H9 (cell line): Measurements from ENCODE around the gene CDK15. TPM values are rescaled to one million over a fixed set of nuclear protein-coding genes. Genes with fewer than 3 reads are reported as not detected.

Experiments used
- DNase-seq: peaks from one replicate; pipeline ENCODE4 v3.0.0-alpha.2; 2017
- H2AFZ ChIP-seq: one replicate; pipeline ENCODE4 v1.6.1; 2013; ENCODE audit warnings: mild to moderate bottlenecking, low read length, control low read depth, moderate library complexity
- H2AK5ac ChIP-seq: 2 replicates; pipeline ENCODE4 v1.6.1; 2013; ENCODE audit warnings: low read length, control low read depth, mixed read lengths; ENCODE audit not compliant: insufficient read length
- H2BK120ac ChIP-seq: one replicate; pipeline ENCODE4 v1.6.1; 2013; ENCODE audit warnings: low read depth, mild to moderate bottlenecking, low read length, control low read depth, inconsistent platforms; ENCODE audit not compliant: poor library complexity, severe bottlenecking
- H2BK12ac ChIP-seq: 2 replicates; pipeline ENCODE4 v1.6.1; 2013; ENCODE audit warnings: low read length, control low read depth, mixed read lengths, low read depth; ENCODE audit not compliant: insufficient read length
- H2BK15ac ChIP-seq: 2 replicates; pipeline ENCODE4 v1.6.1; 2013; ENCODE audit warnings: low read depth, low read length, control low read depth
- H2BK20ac ChIP-seq: one replicate; pipeline ENCODE4 v1.6.1; 2013; ENCODE audit warnings: low read depth, mild to moderate bottlenecking, low read length, control low read depth, inconsistent platforms; ENCODE audit not compliant: poor library complexity, severe bottlenecking
- H2BK5ac ChIP-seq: 2 replicates; pipeline ENCODE4 v1.6.1; 2013; ENCODE audit warnings: low read length, control low read depth, mixed read lengths; ENCODE audit not compliant: insufficient read length
- H3K14ac ChIP-seq: 2 replicates; pipeline ENCODE4 v1.6.1; 2013; ENCODE audit warnings: low read length, control low read depth; ENCODE audit not compliant: insufficient read depth
- H3K18ac ChIP-seq: 2 replicates; pipeline ENCODE4 v1.6.1; 2013; ENCODE audit warnings: low read depth, mild to moderate bottlenecking, mixed read lengths, low read length, control low read depth; ENCODE audit not compliant: insufficient read length
- H3K23ac ChIP-seq: 2 replicates; pipeline ENCODE4 v1.6.1; 2013; ENCODE audit warnings: low read length, control low read depth, mixed read lengths, low read depth; ENCODE audit not compliant: insufficient read length
- H3K23me2 ChIP-seq: 2 replicates; pipeline ENCODE4 v1.6.1; 2013; ENCODE audit warnings: low read depth, mild to moderate bottlenecking, mixed read lengths, low read length, control low read depth; ENCODE audit not compliant: insufficient read length, poor library complexity, severe bottlenecking
- H3K27ac ChIP-seq: 2 replicates; pipeline ENCODE4 v1.5.1; 2013; ENCODE audit warnings: low read length, control low read depth, mixed read lengths, low read depth; ENCODE audit not compliant: insufficient read length
- H3K27me3 ChIP-seq: 2 replicates; pipeline ENCODE4 v1.6.1; 2013; ENCODE audit warnings: low read length, control low read depth, inconsistent platforms; ENCODE audit not compliant: insufficient read depth
- H3K4ac ChIP-seq: 2 replicates; pipeline ENCODE4 v1.6.1; 2013; ENCODE audit warnings: low read depth, mild to moderate bottlenecking, control low read depth, inconsistent platforms, low read length, moderate library complexity
- H3K4me1 ChIP-seq: 2 replicates; pipeline ENCODE4 v1.6.1; 2013; ENCODE audit warnings: low read length, control low read depth, inconsistent platforms; ENCODE audit not compliant: insufficient read depth
- H3K4me2 ChIP-seq: 2 replicates; pipeline ENCODE4 v1.6.1; 2013; ENCODE audit warnings: low read length, control low read depth, mixed read lengths; ENCODE audit not compliant: insufficient read length, insufficient read depth
- H3K56ac ChIP-seq: 2 replicates; pipeline ENCODE4 v1.6.1; 2013; ENCODE audit warnings: low read depth, mild to moderate bottlenecking, mixed read lengths, low read length, control low read depth; ENCODE audit not compliant: insufficient read length
- H3K79me1 ChIP-seq: 2 replicates; pipeline ENCODE4 v1.6.1; 2013; ENCODE audit warnings: low read depth, mild to moderate bottlenecking, moderate library complexity, low read length, control low read depth, inconsistent platforms; ENCODE audit not compliant: insufficient read depth, poor library complexity, severe bottlenecking
- H3K79me2 ChIP-seq: 2 replicates; pipeline ENCODE4 v1.6.1; 2013; ENCODE audit warnings: low read length, control low read depth, inconsistent platforms; ENCODE audit not compliant: insufficient read depth
- H3K9ac ChIP-seq: 2 replicates; pipeline ENCODE4 v1.6.1; 2013; ENCODE audit warnings: low read length, control low read depth, mixed read lengths; ENCODE audit not compliant: insufficient read length; ENCODE audit errors: extremely low read depth
- H3K9me3 ChIP-seq: one replicate; pipeline ENCODE4 v1.6.1; 2013; ENCODE audit warnings: low read depth, low read length, inconsistent platforms; ENCODE audit not compliant: control insufficient read depth
- H3T11ph ChIP-seq: one replicate; pipeline ENCODE4 v1.6.1; 2013; ENCODE audit warnings: mild to moderate bottlenecking, low read length, control low read depth, inconsistent platforms
- H4K20me1 ChIP-seq: one replicate; pipeline ENCODE4 v1.6.1; 2013; ENCODE audit not compliant: control insufficient read depth, insufficient read length, insufficient read depth
- H4K5ac ChIP-seq: 2 replicates; pipeline ENCODE4 v1.6.1; 2013; ENCODE audit warnings: low read depth, mild to moderate bottlenecking, mixed read lengths, low read length, control low read depth; ENCODE audit not compliant: insufficient read length
- H4K8ac ChIP-seq: replicated peaks from 2 replicates; pipeline ENCODE4 v1.6.1; 2013; ENCODE audit warnings: low read length, control low read depth, mixed read lengths, low read depth; ENCODE audit not compliant: insufficient read length
- H4K91ac ChIP-seq: 2 replicates; pipeline ENCODE4 v1.6.1; 2013; ENCODE audit warnings: low read depth, mild to moderate bottlenecking, moderate library complexity, mixed read lengths, low read length, control low read depth; ENCODE audit not compliant: insufficient read length
- H3K27ac Mint-ChIP-seq, 3 experiments: 2 replicates in 2 of 3; 3 replicates in 1 of 3; pipeline ENCODE4 v1.8.0; 2020 to 2021; ENCODE audit warnings: mixed read lengths in 3 of 3, mild to moderate bottlenecking in 1 of 3, moderate library complexity in 1 of 3
- H3K27me3 Mint-ChIP-seq: 2 replicates; pipeline ENCODE4 v1.8.0; 2021; ENCODE audit warnings: low read depth, mild to moderate bottlenecking, moderate library complexity, mixed read lengths
- H3K36me3 Mint-ChIP-seq, 3 experiments: 2 replicates in 2 of 3; 3 replicates in 1 of 3; pipeline ENCODE4 v1.8.0; 2020 to 2021; ENCODE audit warnings: low read depth in 3 of 3, mixed read lengths in 3 of 3; ENCODE audit not compliant: insufficient read depth in 1 of 3
- H3K4me1 Mint-ChIP-seq, 2 experiments: 2 replicates each; pipeline ENCODE4 v1.8.0; 2020; ENCODE audit warnings: mixed read lengths in 2 of 2
- H3K4me3 Mint-ChIP-seq, 2 experiments: 2 replicates in 1 of 2; 3 replicates in 1 of 2; pipeline ENCODE4 v1.8.0; 2020 to 2021; ENCODE audit warnings: mild to moderate bottlenecking in 2 of 2, mixed read lengths in 2 of 2, moderate library complexity in 1 of 2
- H3K9me3 Mint-ChIP-seq, 2 experiments: 2 replicates in 1 of 2; 3 replicates in 1 of 2; pipeline ENCODE4 v1.8.0; 2020; ENCODE audit warnings: mild to moderate bottlenecking in 2 of 2, mixed read lengths in 2 of 2, moderate library complexity in 1 of 2
- CTCF ChIP-seq: fragments of 200-600 bp; sonication (generic); conservative IDR thresholded peaks from 3 replicates; pipeline ENCODE4 v1.8.0; 2021; ENCODE audit warnings: antibody characterized with exemption, mild to moderate bottlenecking
- WGBS: extraction: QIAGEN DNeasy Blood & Tissue Kit; methylation state at CpG from one replicate; pipeline ENCODE4 v1.1.7; 2013; ENCODE audit warnings: missing lambda C conversion rate, low lambda C conversion rate, mixed read lengths; ENCODE audit not compliant: insufficient read length; ENCODE audit errors: extremely low coverage; 5-methylcytosine and 5-hydroxymethylcytosine counted together
- total RNA-seq: library from RNA; stranded (reverse); gene quantifications from 2 replicates; pipeline ENCODE4 v1.2.1, GENCODE V29; 2021

Gene CDK15
- total RNA-seq, 1 experiment from 2014 or later, result not detected

DNA sequence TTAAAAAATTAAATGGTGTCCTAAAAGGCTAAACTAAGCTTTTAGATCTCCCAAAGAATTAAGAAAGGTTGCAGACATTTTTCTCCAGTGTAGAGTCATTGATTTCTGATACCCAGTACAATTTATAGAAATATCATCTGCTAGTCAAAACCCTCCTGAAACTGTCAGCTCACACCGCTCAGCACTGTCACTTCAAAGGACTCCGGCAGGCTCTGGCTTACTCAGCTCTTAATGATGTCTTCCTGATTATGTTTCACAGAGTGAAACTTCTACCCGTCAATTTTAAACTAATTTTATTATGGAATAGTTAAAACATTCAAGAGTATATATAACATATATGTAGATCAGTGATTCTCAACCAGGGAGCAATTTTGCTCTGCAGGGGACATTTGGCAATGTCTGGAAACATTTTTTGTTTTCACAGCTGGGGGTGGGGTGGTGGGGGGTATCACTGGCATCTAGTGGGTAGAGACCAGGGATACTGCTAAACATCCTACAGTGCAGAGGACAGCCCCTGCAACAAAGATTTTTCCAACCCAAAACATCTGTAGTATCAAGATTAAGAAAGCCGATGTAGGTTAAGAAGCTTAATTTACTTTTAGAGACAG lies 31.6 kb downstream of the CDK15 start:
- Histone ChIP-seq H4K5ac (no peak overlapping the region), H4K8ac (no peak overlapping the region), H2AK5ac (no peak overlapping the region), H3K14ac (no peak overlapping the region), H2BK20ac (no peak overlapping the region), H3K23ac (no peak overlapping the region), H2BK120ac (no peak overlapping the region), H3K18ac (no peak overlapping the region), H4K91ac (no peak overlapping the region), H3K56ac (no peak overlapping the region), H3T11ph (no peak overlapping the region), H3K4me1 (no peaks in the 10 kb centered on the region), H2BK15ac (no peak overlapping the region), H3K79me1 (no peaks in the 10 kb centered on the region), H3K79me2 (no peaks in the 10 kb centered on the region), H3K4me2 (no peak overlapping the region), H2AFZ (no peak overlapping the region), H3K9ac (no peak overlapping the region), H2BK12ac (no peak overlapping the region), H4K20me1 (no peaks in the 10 kb centered on the region), H3K27me3 (no peaks in the 10 kb centered on the region), H3K23me2 (no peaks in the 10 kb centered on the region), H3K9me3 (no peaks in the 10 kb centered on the region), H3K27ac (no peak overlapping the region), H3K4ac (no peak overlapping the region), H2BK5ac (no peak overlapping the region)
- no peak for DNase-seq
- no CpG with 5 or more reads among the region's 4 CpGs for WGBS
- H3K27ac Mint-ChIP-seq, result no peak overlapping the region
- H3K36me3 Mint-ChIP-seq, result peaks cover 4 to 24% (median 8%) of the 10 kb centered on the region in 3 experiments
- peaks cover 14 to 23% of the 10 kb centered on the region in 2 experiments for H3K9me3 Mint-ChIP-seq
- H3K4me1 Mint-ChIP-seq, result peaks cover 17% of the 10 kb centered on the region in 2 experiments
- no peak overlapping the region for H3K4me3 Mint-ChIP-seq
- no peak for TF ChIP-seq CTCF
- H3K27me3 Mint-ChIP-seq, result no peaks in the 10 kb centered on the region; the same call in 1 of the 2 replicates
